Activated T-helper 9 cell treated with anti-CD3 and anti-CD28 coated beads, Interleukin-2, amount 50 U/mL, for 16 hours (primary cell): ENCODE results near the gene RASL10B.

Experiments used
- DNase-seq: peaks from one replicate; pipeline ENCODE4 v3.0.0-alpha.2; 2020; ENCODE audit warnings: low read depth

RASL10B gene

DNA sequence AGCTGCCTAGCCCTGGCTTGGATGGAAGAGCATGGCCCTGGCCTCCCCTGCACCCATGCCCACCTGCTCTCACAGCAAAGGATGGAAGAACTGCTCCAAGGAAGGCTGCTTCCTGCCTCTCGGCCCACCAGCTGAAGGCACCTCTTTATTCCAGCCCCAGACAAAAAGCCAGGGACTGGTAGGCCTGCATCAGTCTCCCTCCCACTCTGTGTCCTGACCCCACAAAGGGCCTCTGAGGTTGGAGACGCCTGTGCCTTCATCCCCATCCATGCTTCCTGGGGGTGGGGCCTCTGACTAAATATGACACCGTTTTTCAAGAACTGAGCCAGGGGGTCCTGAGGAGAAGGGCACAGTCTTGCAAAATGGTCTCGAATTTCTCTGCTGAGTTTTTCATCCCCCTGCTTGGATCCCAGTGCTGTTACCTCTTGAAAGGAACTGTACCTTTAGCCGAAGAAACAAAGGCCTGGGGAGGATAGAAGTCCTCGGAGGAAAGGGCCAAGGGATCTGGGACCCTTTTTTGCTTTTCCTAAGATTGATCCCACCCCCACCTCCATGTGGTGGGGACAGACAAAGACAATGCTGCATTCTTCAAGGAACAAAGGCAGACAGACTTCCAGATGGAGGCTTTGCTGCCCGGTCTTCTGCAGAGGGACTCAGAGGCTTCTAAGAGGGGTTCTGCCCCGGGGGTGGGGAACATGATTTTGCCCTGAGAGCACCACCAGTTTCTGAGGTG lies 34.5 kb downstream of the RASL10B start:
- DNase-seq = no peak

DNA sequence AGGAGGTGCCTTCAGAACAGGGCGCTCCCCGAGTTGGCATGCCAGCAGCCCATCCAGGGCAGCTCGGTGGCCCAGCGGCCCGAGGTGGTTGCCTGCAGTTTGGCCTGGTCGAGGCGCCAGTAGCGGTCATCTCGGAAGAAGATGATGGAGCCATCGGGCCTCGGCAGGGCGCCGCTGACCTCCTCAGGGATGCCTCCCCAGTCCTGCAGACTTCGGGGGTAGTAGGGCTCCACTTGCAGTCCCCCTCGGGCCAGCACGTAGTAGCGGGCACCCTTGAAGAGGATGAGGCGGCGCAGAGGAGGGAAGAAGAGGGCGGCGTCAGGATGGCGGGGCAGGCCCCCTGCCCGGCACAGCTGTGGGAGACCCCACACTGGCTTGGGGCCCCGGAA lies 35.0 kb downstream of the RASL10B start:
- no peak for DNase-seq

DNA sequence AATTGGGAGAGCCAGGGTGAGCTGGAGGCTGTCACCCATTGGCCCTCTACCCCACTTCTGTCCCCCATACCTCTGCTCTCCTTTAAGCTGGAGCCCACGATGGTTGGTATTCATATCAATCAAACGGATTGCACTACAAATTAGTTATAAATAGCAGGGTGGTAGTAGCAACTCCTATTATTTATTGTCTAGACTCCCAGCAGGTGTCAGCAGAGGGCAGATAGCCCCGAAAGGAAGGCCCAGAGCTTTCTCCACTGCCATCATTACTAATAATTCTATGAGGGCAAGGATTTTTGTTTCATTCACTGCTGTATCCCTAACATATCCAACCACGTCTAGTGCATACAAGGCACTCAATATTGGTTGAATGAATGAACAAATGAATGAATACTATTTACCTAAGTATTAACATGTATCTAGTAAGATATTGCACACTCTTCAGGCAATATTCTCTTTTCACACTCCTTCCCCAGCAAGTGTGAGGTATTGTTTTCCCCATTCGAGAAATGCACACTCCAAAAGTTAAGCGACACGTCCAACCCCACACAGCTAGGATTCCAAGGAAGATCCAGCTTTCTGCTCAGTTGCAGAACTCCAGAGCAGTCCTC lies 35.6 kb downstream of the RASL10B start:
- no peak for DNase-seq

DNA sequence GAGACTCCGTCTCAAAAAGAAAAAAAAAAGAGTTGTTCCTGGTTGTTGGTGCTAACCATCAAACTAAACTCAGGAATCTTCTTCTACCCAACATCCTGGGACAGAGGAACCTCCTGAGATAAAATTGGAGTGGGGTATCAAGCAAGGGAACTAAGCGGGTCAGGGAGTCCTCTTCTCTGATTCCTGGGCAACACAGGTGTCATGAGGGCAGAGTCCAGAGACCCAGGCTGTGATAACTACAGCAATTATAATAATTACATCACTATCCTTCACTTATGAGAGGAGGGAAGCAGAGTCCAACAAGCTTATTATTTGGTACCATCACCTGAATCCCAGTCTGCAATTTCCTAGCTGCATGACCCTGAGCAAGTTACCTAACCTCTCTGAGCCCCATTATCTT lies 37.4 kb downstream of the RASL10B start:
- no peak for DNase-seq

DNA sequence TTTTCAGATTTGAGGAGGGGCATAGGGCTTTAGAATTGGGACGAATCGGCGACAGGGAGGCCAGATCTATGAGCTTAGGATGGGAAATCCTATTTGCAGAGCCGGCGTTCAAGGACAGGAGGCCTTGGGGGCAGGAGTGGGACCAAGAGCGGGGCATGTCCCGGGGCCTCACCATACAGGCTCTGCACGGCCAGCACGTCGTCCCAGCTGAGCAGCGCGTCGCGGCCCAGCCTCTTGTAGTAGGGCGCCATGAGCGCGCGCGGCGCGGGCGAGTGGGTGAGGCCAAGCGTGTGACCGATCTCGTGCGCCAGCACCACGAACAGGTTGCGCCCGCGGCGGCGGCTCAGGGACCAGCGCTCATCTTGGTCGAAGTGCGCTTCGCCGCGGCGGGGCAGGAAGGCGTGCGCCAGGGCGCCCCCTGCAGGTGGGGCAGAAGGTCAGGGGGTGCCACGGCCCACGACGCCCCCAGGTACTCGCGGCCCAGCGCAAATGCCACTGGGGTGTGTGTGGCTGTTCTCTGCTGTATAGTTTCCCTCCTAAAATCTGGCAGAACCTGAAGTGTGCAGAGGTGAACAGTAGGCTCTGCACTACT lies 38.6 kb downstream of the RASL10B start:
- DNase-seq = no peak

DNA sequence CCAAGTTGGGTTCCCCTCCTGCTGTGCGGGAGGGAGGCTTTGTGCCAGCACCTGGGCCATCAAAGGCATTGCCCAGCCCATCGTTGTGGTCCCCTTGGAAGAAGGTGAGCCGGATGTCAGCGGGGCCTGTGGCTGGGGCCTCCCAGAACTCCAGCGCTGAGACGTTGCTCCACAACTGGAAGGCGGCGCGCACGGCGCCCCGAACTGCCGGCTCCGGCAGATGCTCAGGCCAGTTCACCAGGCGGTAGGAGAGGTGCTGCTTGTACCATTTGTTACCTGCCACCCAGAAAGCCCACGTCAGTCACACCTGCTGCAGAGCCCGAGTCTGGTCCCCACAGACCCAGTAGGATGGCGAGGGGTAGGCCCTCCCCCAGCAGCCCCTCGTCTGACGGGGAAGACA lies 41.7 kb downstream of the RASL10B start:
- DNase-seq = no peak

DNA sequence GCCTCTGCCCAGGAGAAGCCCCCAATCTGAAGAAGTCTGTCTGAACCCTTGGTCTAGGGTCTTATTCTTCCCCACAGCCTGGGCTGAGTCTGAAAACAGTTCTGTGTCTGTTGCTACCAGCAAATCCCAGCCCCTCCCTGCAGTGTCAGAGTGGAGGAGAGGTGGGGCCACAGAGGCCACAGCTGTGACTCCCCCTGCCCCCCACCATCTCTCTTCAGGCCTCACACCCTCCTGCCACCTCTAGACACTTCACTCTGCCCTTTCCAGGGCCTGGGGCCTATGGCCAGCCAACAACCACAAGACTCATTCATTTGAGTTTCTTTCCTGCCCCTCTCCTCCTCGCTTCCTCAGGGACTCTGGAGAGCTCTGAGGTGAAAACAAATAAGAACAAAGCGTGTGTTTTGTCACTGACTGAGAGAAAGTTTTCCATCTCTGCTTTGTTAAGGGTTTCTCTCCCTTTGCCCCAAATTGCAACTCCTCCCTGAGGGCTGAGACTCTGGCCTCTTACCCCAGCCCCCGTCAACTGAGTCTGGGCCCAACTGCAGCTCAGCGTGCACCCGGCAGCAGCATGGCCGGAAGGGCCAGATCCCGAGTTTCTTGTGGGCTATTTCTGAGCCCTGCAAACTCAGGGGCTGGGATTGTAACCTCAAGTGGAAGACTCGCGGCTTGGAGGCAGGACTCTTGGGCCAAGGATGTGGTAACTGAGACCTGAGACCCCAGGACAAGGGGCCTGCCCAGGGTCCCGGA lies 42.4 kb downstream of the RASL10B start:
- no peak for DNase-seq

DNA sequence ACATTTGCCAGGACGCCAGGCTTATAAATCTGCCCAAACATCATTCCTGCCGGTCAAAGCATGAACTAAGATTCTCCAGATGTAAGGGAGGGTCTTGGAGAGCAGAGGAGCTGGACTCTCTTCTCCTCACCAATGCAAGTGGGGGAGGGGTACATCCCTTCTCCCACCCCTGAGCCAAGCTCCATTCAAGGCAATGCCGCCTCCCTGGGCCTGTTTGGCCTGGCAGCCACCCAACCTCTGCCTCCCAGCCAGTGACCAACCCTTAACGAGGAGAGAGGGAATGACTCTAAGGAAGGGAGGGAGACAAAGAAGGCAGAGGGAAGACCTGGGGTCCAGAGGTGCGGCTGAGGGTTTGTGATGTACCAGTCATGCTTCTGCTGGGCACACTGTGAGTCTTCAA lies 43.1 kb downstream of the RASL10B start:
- no peak for DNase-seq

DNA sequence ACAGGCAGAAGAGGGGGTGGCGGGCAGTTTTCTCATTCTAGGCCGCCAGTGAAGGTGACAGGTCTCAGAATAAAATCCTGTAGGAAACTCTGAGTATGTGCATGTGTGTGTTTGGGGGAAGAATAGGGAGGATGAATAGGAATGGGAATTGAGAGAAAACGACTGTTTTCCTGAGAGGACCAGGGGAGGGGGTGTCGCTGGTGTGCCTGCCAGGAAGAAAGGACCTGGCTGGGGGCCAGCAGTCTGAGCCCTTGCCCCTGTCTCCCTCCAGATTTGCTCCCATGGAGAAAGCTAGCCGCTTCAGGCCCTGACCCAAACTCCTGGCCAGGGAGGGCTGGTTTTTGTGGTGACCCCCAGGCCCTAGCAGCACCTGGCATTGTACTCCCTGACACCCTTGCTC lies 43.6 kb downstream of the RASL10B start:
- no peak for DNase-seq

DNA sequence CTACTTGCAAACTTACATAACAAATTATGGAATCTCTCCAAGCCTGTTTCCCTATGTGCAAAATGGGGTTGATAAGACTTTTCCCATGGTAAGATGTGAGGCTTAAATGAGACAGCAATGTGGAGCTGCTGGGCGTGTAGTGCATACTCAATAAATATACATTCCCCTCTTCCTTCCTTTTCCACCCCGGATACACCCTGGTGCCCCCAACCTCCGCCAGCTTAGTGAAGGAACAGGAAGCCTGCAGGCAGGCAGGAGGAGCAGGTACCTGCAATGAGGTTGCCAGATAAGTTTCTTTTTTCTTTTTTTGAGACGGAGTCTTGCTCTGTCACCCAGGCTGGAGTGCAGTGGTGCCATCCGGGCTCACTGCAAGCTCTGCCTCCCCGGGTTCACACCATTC lies 44.1 kb downstream of the RASL10B start:
- no peak for DNase-seq

DNA sequence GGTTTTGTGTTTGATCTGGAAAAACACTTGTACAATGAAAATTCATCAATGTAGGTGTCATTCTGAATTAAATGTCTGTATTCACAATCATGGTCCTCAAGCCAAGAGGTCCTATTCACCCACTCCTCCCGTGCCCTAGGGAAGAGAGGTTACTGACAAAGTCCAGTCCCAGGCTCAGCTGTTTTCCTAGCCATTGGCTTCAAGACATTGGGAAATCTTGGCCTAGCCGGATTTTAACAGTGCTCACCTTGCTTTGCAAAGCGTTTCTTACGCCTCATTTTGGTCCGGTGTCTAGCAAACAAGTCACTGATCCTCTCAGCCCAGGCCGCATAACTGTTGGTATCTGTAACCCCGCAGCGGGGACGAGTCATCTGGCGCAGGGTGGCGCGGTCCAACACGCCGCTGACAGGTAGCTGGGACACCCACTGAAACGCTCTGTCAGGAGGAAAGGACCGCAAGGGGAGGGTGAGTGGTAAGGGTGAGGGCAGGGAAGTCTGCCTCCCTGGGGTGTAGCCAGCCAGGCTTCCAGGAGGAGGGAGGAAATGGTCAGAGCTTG lies 47.3 kb downstream of the RASL10B start:
- no peak for DNase-seq

DNA sequence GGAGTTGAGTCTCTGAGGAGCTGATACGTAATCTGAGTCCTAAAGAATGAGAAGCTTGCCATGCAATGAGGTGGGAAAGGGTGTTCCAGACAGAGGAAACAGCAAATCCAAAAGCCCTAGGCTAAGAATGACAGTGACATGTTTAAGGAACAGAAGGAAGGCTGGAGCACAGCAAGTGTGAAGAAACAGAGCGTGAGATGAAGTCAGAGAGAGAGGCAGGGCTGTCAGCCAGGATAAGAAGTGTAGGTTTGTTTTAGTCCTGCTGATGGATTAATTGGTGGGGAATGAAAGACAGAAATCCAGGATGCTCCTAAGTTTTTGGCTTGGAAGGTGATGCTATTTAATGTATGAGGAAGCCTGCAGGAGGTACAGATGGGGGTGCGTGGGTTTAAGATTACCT lies 49.5 kb downstream of the RASL10B start:
- no peak for DNase-seq

DNA sequence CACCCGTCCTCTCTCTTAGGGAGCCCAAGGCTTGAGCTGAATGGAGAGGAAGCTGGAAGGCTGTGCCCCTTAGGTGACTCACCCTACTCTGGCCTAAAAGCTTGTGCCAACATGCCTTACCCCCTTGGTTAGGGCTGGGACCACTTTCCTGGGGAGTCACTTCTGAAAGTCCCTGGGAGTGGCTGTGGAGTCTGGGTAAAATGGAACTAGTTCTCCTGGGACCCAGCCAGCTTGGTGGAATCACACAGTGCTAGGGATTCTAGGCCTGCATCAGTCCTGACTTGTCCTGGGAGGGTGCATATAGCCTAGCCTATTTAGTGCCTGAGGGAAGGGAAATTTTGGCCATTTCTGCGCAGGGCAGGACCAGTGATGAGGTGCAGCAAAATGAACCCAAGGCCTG lies 53.5 kb downstream of the RASL10B start:
- no peak for DNase-seq

DNA sequence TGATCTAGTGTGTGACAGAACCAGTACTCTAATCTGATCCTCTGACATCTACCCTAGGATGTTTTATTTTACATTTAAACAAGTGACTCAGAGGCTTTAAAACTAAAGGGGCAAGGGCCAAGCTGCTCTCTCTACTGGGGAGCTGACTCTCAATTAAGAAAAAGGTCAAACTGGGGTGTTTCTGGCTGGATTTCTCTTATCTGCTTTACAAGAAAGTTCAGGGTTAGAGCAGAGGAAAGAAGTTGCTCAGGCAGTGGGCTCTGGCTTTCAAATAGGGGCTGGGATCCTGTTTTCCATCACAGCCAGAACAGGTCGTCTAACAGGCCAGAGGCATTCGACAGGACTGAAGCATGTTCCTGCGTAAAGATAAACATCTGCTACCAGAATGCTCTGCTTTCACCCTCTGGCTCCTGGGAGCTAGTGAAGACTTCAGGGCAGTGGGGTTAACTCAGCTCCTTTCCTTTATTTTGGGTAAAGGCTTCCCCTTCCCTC lies 55.5 kb downstream of the RASL10B start:
- DNase-seq = no peak

DNA sequence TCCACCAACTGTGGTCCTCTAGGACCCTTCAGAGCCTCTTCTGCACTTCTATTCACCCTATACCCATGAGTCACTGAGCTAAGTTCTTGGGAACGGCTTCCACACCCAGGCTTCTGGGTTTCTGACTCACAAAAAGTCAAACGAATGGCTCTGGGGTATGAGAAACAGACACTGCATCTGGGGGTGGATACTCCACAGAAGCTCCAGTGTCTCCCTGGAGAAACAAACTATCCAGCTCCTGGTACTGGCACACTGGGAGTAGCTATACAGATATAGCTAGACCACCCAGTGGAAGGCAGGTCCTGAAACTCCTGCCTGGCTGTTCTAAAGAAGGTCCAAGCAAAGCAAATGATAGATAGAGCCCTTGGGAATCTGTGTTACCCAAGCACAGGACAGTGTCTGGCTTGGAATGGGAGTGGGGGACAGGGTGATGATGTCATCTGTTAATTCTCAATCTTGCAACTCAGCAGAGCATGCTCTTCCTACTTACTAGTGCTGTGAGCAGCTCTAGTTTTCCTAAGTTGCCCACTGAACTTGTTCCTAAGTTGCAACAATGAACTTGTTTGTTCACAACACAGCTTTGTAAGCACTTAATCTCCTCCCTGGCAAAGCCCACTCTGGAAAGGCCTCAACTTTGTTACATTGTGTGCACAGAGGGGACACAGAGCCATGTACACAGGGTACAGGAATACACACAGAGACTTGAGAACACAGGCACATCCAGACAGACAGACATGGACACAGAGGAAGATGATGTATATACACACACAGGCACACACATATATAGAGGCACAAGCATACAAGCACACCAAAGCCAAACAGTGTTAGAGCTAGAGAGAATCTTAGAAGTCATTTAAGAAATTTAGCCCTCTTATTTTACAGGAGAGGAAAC lies 57.3 kb downstream of the RASL10B start:
- DNase-seq = no peak

DNA sequence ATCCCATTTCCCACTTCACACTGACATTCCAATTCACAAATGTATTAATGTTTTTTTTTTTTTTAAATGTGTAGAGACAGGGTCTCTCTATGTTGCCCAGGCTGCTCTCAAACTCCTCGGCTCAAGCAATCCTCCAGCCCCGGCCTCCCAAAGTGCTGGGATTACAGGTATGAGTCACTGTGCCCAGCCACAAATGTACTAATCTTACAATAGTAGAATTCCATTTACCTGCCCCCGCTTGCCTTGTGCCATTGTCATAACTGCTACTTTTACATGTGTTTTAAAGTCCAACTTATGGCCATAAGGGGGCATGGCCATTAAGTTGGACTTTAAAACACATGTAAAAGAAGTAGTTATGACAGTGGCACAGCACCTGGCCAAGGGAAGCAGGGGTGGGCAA lies 59.4 kb downstream of the RASL10B start:
- DNase-seq = no peak

DNA sequence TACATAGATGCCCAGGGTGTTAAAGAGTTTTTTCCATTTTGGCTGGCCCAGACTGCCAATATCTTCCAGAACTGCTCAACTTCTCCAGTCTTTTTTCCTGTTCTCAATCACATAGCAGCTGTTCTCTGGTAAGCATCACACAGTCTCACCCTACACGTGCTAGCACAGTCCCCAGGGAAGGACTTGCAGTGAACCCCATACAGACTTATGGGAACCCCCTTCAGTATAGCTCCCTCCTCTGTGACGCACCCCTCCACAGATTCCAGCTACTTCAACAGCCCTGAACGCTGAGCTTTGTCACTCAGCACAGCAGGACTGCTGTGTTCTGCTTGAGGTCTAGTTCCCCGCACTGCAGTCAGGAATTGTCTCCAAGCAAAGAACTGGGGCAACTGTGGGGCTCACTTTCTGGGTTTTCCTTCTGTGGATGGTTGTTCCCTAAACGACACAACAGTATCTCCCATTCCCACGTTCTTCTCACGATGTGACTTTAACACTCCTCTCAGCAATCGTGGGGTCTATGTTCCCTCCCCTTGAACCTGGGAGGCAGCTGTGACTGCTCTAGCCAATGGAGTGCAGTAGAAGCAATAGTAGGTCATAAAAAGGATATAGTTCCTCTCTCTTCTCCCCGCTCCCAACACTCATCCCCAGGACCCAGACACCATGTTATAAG lies 60.4 kb downstream of the RASL10B start:
- DNase-seq = no peak
